Ishikawa (cell line): ENCODE measurements around the gene TNFAIP1.

Source experiments
- CEBPB ChIP-seq: IDR thresholded peaks from 2 replicates; pipeline ENCODE4 v1.6.1; 2012
- CREB1 ChIP-seq: IDR thresholded peaks from 2 replicates; pipeline ENCODE4 v1.6.1; 2012; ENCODE audit warnings: low read depth
- EGR1 ChIP-seq: IDR thresholded peaks from 2 replicates; pipeline ENCODE4 v1.6.1; 2012
- EP300 ChIP-seq: IDR thresholded peaks from 2 replicates; pipeline ENCODE4 v1.6.1; 2012; ENCODE audit warnings: borderline replicate concordance
- FOXM1 ChIP-seq: IDR thresholded peaks from 2 replicates; pipeline ENCODE4 v1.6.1; 2012; ENCODE audit warnings: low read depth, borderline replicate concordance
- NFIC ChIP-seq: IDR thresholded peaks from 2 replicates; pipeline ENCODE4 v1.6.1; 2012
- RAD21 ChIP-seq: IDR thresholded peaks from 2 replicates; pipeline ENCODE4 v1.6.1; 2012; ENCODE audit warnings: low read depth
- TAF1 ChIP-seq: IDR thresholded peaks from 2 replicates; pipeline ENCODE4 v1.6.1; 2012; ENCODE audit warnings: low read depth, mild to moderate bottlenecking
- TCF12 ChIP-seq: IDR thresholded peaks from 2 replicates; pipeline ENCODE4 v1.6.1; 2012; ENCODE audit warnings: low read depth
- TEAD4 ChIP-seq: IDR thresholded peaks from 2 replicates; pipeline ENCODE4 v1.6.1; 2012
- YY1 ChIP-seq: IDR thresholded peaks from 2 replicates; pipeline ENCODE4 v1.6.1; 2012; ENCODE audit warnings: low read depth
- ZBTB7A ChIP-seq: IDR thresholded peaks from 2 replicates; pipeline ENCODE4 v1.6.1; 2012; ENCODE audit warnings: low read depth
- TF ChIP-seq, protein P1 (sequence below): IDR thresholded peaks from 2 replicates; pipeline ENCODE4 v1.6.1; 2012
- TF ChIP-seq, protein P2 (sequence below): IDR thresholded peaks from 2 replicates; pipeline ENCODE4 v1.6.1; 2012
- TF ChIP-seq, protein P3 (sequence below): IDR thresholded peaks from 2 replicates; pipeline ENCODE4 v1.6.1; 2012; ENCODE audit warnings: low read depth, mild to moderate bottlenecking

TNFAIP1 gene

DNA sequence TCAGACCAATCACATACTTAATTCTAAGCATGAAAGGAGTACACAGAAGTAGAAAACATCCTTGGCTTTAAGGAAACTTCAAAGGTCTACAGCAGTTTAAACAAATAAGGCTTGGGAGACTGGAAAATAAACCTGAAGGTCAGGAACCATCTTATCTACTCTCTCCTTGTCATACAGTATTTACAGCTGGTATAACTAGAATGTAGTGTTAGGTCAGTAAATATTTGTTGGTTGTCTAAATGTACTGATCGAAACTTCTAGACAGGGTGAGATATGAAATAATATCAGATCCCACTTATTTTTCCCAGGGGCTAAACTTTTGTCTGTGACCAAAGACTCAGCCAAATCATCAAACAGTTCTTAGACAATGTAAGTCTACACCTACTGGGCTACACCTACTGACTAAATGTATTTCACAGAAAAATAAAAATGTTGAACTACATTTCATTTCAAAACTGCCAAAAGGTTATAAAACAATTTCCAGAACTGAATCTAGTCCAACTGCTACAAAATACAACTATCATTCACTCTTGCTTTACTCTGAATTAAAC, 43.7 kb upstream of the TNFAIP1 start:
- no peak for TF ChIP-seq RAD21
- TF ChIP-seq NFIC, result no peak
- TF ChIP-seq, protein P1, sequence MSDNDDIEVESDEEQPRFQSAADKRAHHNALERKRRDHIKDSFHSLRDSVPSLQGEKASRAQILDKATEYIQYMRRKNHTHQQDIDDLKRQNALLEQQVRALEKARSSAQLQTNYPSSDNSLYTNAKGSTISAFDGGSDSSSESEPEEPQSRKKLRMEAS, result no peak
- TF ChIP-seq CEBPB, result no peak
- no peak for TF ChIP-seq TCF12
- no peak for TF ChIP-seq TAF1
- TF ChIP-seq, protein P2, sequence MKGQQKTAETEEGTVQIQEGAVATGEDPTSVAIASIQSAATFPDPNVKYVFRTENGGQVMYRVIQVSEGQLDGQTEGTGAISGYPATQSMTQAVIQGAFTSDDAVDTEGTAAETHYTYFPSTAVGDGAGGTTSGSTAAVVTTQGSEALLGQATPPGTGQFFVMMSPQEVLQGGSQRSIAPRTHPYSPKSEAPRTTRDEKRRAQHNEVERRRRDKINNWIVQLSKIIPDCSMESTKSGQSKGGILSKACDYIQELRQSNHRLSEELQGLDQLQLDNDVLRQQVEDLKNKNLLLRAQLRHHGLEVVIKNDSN, result no peak
- TF ChIP-seq EP300, result no peak
- TF ChIP-seq ZBTB7A, result no peak
- no peak for TF ChIP-seq EGR1
- TF ChIP-seq TEAD4, result no peak
- TF ChIP-seq, protein P3, sequence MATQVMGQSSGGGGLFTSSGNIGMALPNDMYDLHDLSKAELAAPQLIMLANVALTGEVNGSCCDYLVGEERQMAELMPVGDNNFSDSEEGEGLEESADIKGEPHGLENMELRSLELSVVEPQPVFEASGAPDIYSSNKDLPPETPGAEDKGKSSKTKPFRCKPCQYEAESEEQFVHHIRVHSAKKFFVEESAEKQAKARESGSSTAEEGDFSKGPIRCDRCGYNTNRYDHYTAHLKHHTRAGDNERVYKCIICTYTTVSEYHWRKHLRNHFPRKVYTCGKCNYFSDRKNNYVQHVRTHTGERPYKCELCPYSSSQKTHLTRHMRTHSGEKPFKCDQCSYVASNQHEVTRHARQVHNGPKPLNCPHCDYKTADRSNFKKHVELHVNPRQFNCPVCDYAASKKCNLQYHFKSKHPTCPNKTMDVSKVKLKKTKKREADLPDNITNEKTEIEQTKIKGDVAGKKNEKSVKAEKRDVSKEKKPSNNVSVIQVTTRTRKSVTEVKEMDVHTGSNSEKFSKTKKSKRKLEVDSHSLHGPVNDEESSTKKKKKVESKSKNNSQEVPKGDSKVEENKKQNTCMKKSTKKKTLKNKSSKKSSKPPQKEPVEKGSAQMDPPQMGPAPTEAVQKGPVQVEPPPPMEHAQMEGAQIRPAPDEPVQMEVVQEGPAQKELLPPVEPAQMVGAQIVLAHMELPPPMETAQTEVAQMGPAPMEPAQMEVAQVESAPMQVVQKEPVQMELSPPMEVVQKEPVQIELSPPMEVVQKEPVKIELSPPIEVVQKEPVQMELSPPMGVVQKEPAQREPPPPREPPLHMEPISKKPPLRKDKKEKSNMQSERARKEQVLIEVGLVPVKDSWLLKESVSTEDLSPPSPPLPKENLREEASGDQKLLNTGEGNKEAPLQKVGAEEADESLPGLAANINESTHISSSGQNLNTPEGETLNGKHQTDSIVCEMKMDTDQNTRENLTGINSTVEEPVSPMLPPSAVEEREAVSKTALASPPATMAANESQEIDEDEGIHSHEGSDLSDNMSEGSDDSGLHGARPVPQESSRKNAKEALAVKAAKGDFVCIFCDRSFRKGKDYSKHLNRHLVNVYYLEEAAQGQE, result no peak
- TF ChIP-seq CREB1, result no peak
- no peak for TF ChIP-seq FOXM1

DNA sequence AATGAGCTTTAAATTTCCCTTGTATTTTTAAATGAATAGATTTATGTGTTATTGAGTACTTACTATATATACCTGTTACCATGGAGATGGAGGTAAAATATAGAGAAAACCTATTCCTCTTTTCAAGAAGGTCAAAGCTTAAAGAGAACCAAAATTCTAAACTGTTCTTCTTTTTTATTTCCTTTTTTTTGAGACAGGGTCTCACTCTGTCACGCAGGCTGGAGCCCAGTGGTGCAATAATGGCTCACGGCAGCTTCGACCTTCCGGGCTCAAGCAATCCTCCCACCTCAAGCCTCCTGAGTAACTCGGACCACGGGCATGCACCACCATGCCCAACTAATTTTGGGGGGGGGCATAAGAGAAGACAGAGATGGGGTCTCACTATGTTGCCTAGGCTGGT, 41.6 kb upstream of the TNFAIP1 start:
- TF ChIP-seq TAF1 (no peak), CEBPB (no peak), FOXM1 (no peak), CREB1 (no peak), ZBTB7A (no peak), TEAD4 (no peak), NFIC (no peak), TCF12 (no peak), YY1 (no peak), RAD21 (no peak), EGR1 (no peak), EP300 (no peak)
- TF ChIP-seq, protein P3, result no peak
- TF ChIP-seq, protein P1, result no peak
- TF ChIP-seq, protein P2, result no peak

DNA sequence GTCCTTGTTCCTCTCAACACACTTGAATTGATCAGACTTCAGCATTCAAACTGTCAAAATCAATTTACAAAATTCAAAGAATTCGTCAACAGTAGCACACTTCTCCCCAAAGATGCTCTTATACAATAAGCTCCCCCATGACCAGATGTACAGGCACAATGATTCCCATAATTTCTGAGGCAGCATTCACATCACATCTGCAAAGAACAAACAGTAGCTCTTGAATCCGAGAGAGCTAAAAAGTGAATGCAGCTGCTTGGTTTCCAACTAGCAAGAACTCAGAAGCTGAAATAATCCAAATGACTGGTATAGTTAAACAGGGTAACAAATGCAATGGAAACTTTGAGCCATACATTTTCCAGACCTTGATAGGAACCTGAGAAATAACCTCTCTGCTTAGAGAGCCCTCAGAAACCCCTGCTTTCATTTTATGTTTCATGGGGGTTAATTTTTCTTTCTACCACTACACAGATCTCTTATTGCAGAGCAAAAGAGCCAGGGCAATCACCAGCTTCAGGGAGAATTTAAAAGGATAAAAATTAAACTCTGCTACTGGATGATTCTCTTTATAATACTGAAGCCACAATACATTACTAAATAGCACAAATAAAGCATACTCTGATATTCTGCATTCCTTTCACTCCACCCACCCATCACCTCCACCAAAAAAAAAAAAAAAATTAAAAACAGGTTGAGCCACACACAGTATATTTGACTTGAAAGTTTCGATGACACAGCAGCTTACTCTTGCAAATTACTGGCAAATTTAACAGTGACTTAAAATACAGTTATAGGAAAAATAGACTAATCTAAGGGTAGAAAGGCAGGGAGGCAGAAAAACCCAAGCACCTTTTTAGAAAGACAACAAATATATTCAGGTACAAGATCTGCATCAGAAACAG, 39.6 kb upstream of the TNFAIP1 start:
- TF ChIP-seq, protein P3, result no peak
- no peak for TF ChIP-seq TAF1
- no peak for TF ChIP-seq FOXM1
- TF ChIP-seq NFIC, result no peak

DNA sequence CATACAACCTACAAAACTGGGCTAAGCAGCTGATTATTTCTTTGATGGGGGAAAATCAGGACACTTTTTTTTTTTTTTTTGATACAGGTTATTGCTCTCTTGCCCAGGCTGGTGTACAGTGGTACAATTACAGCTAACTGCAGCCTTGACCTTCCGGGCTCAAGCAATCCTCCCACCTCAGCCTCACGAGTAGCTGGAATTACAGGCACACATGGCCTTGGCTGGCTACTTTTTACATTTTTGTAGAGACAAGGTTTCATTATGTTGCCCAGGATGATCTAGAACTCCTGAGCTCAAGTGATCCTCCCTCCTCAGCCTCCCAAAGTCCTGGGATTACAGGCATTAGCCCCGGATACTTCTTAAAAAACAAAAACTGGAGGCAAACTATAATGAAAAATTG, 37.1 kb upstream of the TNFAIP1 start:
- TF ChIP-seq NFIC (no peak), EGR1 (no peak)
